Lung (tissue), 12 donors: ENCODE data around the gene USP5. TPM values are rescaled to one million over a fixed set of nuclear protein-coding genes. Genes with fewer than 3 reads are reported as not detected.

ENCODE experiments used
- ATAC-seq: fragments of 200-7000 bp; cut with Tn5 transposase; one replicate; pipeline ENCODE4 v1.9.1; 2020; ENCODE audit warnings: moderate number of reproducible peaks; ENCODE audit not compliant: insufficient read depth, low FRiP score
- DNase-seq, 3 donors: peaks; one replicate each; pipeline ENCODE4 v3.0.0-alpha.2; 2013 to 2017
- H3K27ac ChIP-seq, 2 donors: one replicate each; pipeline ENCODE4 v1.5.1; 2013; ENCODE audit warnings: mild to moderate bottlenecking in 2 of 2, moderate library complexity in 2 of 2, control low read depth in 1 of 2, inconsistent platforms in 1 of 2, low read depth in 1 of 2, low read length in 1 of 2
- H3K27me3 ChIP-seq, 3 donors: one replicate each; pipeline ENCODE4 v1.5.1; 2013; ENCODE audit warnings: low read length in 2 of 3; ENCODE audit not compliant: control insufficient read depth in 3 of 3, insufficient read depth in 3 of 3
- H3K36me3 ChIP-seq, 4 donors: one replicate each; pipeline ENCODE4 v1.5.1; 2013; ENCODE audit warnings: low read length in 4 of 4, mild to moderate bottlenecking in 1 of 4, moderate library complexity in 1 of 4; ENCODE audit not compliant: control insufficient read depth in 4 of 4, insufficient read depth in 4 of 4
- H3K4me1 ChIP-seq, 5 donors: one replicate each; pipeline ENCODE4 v1.5.1; 2013; ENCODE audit warnings: low read length in 5 of 5, mild to moderate bottlenecking in 2 of 5, moderate library complexity in 1 of 5; ENCODE audit not compliant: control insufficient read depth in 5 of 5, insufficient read depth in 5 of 5
- H3K4me3 ChIP-seq: one replicate; pipeline ENCODE4 v1.5.1; 2013; ENCODE audit warnings: mild to moderate bottlenecking, control low read depth, moderate library complexity
- H3K9ac ChIP-seq, 2 donors: one replicate each; pipeline ENCODE4 v1.5.1; 2013; ENCODE audit warnings: low read length in 2 of 2, control low read depth in 1 of 2; ENCODE audit not compliant: insufficient read depth in 1 of 2
- H3K9me3 ChIP-seq, 4 donors: one replicate each; pipeline ENCODE4 v1.5.1; 2013; ENCODE audit warnings: low read length in 3 of 4, mild to moderate bottlenecking in 1 of 4, moderate library complexity in 1 of 4; ENCODE audit not compliant: control insufficient read depth in 4 of 4, insufficient read depth in 3 of 4
- CTCF ChIP-seq: IDR thresholded peaks from 2 replicates; pipeline ENCODE4 v1.5.1; 2012; ENCODE audit warnings: mild to moderate bottlenecking; ENCODE audit errors: control extremely low read depth, extremely low read depth
- whole genome bisulfite sequencing, 2 donors: extraction: QIAGEN DNeasy Blood & Tissue Kit; methylation state at CpG; one replicate each; pipeline ENCODE4 v1.1.7; 2013; 5-methylcytosine and 5-hydroxymethylcytosine counted together
- polyA plus RNA-seq, 2 donors: library from polyadenylated mRNA; stranded (reverse); fragments of 200-250 nt; gene quantifications; one replicate each; pipeline ENCODE4 v1.2.1, GENCODE V29; 2013
- total RNA-seq, 2 donors: library from RNA; depleted of rRNA in 1 of 2; stranded (reverse); fragments of >200 nt in 1 of 2; gene quantifications; one replicate each; pipeline ENCODE4 v1.2.1, GENCODE V29; 2014 to 2021
- donor health status: control.
- donor health status: control.
- donor health status: Bipolar disorder and iron deficiency.
- donor health status: healthy.
- donor health status: DM: yes; HTN: yes; CAD: no.

USP5 gene
- total and polyA plus RNA-seq, 4 donors = 24.8 to 92.1 (median 36.7) TPM

GRCh38 chr12:6826734-6827436 is 25.1 kb upstream of the USP5 start:
- Histone ChIP-seq H3K4me3 (no peak overlapping the region), H3K27ac (no peak overlapping the region), H3K4me1 (peaks cover 0 to 35% (median 5%) of the 10 kb centered on the region in 5 donors), H3K9ac (peak overlapping the region in 1 of 2 donors; percentile 16), H3K36me3 (peaks cover 0 to 6% (median 3%) of the 10 kb centered on the region in 4 donors), H3K9me3 (no peaks in the 10 kb centered on the region), H3K27me3 (peaks cover 0 to 11% (median 3%) of the 10 kb centered on the region in 3 donors)
- TF ChIP-seq CTCF = no peak
- no peak for DNase-seq
- 85 to 87% methylated on average over 22 of the region's 22 CpGs for WGBS, 2 donors
- ATAC-seq = no peak

- Histone ChIP-seq H3K9ac (peak overlapping the region in 1 of 2 donors; percentile 16), H3K27me3 (peaks cover 0 to 6% (median 0%) of the 10 kb centered on the region in 3 donors), H3K9me3 (no peaks in the 10 kb centered on the region), H3K4me1 (peaks cover 0 to 29% (median 5%) of the 10 kb centered on the region in 5 donors), H3K36me3 (peaks cover 0 to 6% (median 3%) of the 10 kb centered on the region in 4 donors), H3K27ac (no peak overlapping the region), H3K4me3 (no peak overlapping the region)
- ATAC-seq (no peak), DNase-seq (peak; percentile 82 to 88 (median 85))
- WGBS, 2 donors = 12 to 15% methylated on average over 8 of the region's 8 CpGs
- TF ChIP-seq CTCF = no peak
Observed at GRCh38 chr12:6827437-6827911, 24.5 kb upstream of the USP5 start.

GRCh38 chr12:6827982-6828780 is 23.8 kb upstream of the USP5 start, which contains the start of gene P3H3:
P3H3 (plus strand) TSS chr12:6828407; CDS start chr12:6828441, 34 bp downstream.
- DNase-seq (peak; percentile 70 to 82 (median 75)), ATAC-seq (no peak)
- peaks cover 0 to 6% (median 3%) of the 10 kb centered on the region in 4 donors for H3K36me3 ChIP-seq
- peaks cover 0 to 29% (median 5%) of the 10 kb centered on the region in 5 donors for H3K4me1 ChIP-seq
- peak within 1 kb of the TSS; percentile 49 to 55 for H3K9ac ChIP-seq
- H3K4me3 ChIP-seq = peak within 1 kb of the TSS; percentile 60
- 1 to 2% methylated on average over 34 to 60 of the region's 60 CpGs for WGBS, 2 donors
- H3K27me3 ChIP-seq = peaks cover 0 to 5% (median 0%) of the 10 kb centered on the region in 3 donors
- H3K9me3 ChIP-seq = no peaks in the 10 kb centered on the region
- TF ChIP-seq CTCF = no peak
- peak within 1 kb of the TSS; percentile 62 to 77 for H3K27ac ChIP-seq
